Occipital lobe (tissue), 2 donors: ENCODE results near the gene LHX3. TPM values are rescaled to one million over a fixed set of nuclear protein-coding genes. Genes with fewer than 3 reads are reported as not detected.
"Not testable (repeated sequence)": the region's sequence is repeated elsewhere in the genome, so short reads cannot be mapped to it uniquely, and the experiment has no call there.

Experiments used
- DNase-seq: peaks from one replicate; lab custom pipeline; 2025; lab: John Stamatoyannopoulos, UW
- total RNA-seq: library from RNA; depleted of rRNA; stranded (reverse); fragments of >200 nt; gene quantifications from one replicate; pipeline ENCODE4 v1.2.3, GENCODE V29; 2014

Gene LHX3
- total RNA-seq, 1 donor from 2014 or later: not detected

- no peak for DNase-seq
These were observed 49.4 kb downstream of the LHX3 start for GRCh38 chr9:136155576-136155975.

GRCh38 chr9:136154943-136155342 is 50.0 kb downstream of the LHX3 start:
- DNase-seq: no peak

- DNase-seq: no peak
These were observed 51.4 kb downstream of the LHX3 start for GRCh38 chr9:136153381-136154065.

GRCh38 chr9:136152931-136153330 is 52.0 kb downstream of the LHX3 start:
- no peak for DNase-seq

- DNase-seq: no peak
These were observed 52.4 kb downstream of the LHX3 start for GRCh38 chr9:136152543-136152866.

- DNase-seq: no peak
These were observed 52.9 kb downstream of the LHX3 start for GRCh38 chr9:136151848-136152542.

GRCh38 chr9:136151214-136151804 is 53.6 kb downstream of the LHX3 start:
- no peak for DNase-seq

- DNase-seq: not testable (repeated sequence)
These were observed 54.2 kb downstream of the LHX3 start for GRCh38 chr9:136150664-136151213.

GRCh38 chr9:136149853-136150252 is 55.1 kb downstream of the LHX3 start:
- DNase-seq: no peak

GRCh38 chr9:136149337-136149736 is 55.6 kb downstream of the LHX3 start:
- DNase-seq: no peak

- DNase-seq: no peak
These were observed 56.2 kb downstream of the LHX3 start for GRCh38 chr9:136148766-136149165.

- no peak for DNase-seq
These were observed 56.8 kb downstream of the LHX3 start for GRCh38 chr9:136147890-136148714.

- no peak for DNase-seq
These were observed 57.7 kb downstream of the LHX3 start for GRCh38 chr9:136147038-136147889.

Other genes with a start within 250 kb of the LHX3 start
- gene UBAC1, start 243.8 kb downstream of the LHX3 start, total RNA-seq: 32.8 TPM
- gene NACC2, start 109.8 kb downstream of the LHX3 start, total RNA-seq: 5.9 TPM
- 26.4 TPM for gene TMEM250, start 86.3 kb downstream of the LHX3 start, total RNA-seq
- 8.1 TPM for gene QSOX2, start 40.7 kb upstream of the LHX3 start, total RNA-seq
- gene CCDC187, start 99.0 kb upstream of the LHX3 start, total RNA-seq: under 0.01 TPM
- 73.6 TPM for gene GPSM1, start 122.4 kb upstream of the LHX3 start, total RNA-seq
- 4.1 TPM for gene DNLZ, start 158.6 kb upstream of the LHX3 start, total RNA-seq
- gene CARD9, start 168.5 kb upstream of the LHX3 start, total RNA-seq: 0.47 TPM
- 7.2 TPM for gene SNAPC4, start 195.0 kb upstream of the LHX3 start, total RNA-seq
- gene ENTR1, start 205.5 kb upstream of the LHX3 start, total RNA-seq: 20.1 TPM
- 23.6 TPM for gene PMPCA, start 205.5 kb upstream of the LHX3 start, total RNA-seq
- gene INPP5E, start 234.7 kb upstream of the LHX3 start, total RNA-seq: 11.5 TPM